Activated naive CD4-positive, alpha-beta T cell treated with anti-CD3 and anti-CD28 coated beads, Interleukin-2, amount 50 U/mL, for 16 hours (primary cell): ENCODE results near the gene PIK3R4.

ENCODE experiments used
- DNase-seq: peaks from one replicate; pipeline ENCODE4 v3.0.0-alpha.2; 2020

Gene PIK3R4

DNA sequence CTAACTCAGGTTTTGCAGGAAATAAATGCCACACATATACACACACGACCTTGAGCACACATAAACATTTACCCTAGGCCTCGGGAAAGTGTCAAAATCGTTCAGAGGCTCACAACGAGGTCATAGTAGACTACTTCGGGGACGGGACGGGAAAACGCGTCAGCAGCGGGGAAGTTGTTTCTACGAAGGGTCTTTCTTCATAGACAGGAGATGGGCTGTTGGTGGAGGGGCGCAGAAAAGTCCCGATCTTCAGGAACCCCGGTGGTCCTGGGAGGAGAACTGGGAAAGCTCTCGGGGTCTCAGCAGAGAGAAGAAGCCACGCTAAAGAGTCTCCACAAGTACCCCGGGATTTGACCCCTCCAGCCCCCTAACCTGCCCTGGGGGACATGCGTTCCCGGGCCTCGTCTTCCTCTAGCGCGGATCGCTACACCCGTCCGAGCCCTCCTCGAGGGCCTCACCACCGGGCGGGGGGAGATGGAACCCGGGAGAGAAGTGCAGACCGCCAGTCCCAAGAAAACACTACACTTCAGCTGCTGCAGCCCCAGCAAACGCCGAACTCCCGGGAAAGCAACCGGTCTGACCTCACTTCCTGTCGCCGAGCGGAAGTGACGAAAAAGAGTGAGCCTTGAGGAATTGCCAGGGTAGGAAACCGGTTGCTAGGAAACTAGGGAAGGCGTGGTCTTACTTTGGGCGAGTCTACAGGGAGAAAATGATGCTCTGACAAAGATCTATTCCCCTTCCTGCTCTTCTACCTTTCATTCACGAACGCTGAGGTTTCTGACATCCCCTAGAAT, at the start of gene PIK3R4:
Gene PIK3R4 (minus strand): TSS at position 584 of the 794 bp plus-strand sequence. CDS start 1,611 bp downstream, outside the sequence.
- peak; percentile 92 for DNase-seq

DNA sequence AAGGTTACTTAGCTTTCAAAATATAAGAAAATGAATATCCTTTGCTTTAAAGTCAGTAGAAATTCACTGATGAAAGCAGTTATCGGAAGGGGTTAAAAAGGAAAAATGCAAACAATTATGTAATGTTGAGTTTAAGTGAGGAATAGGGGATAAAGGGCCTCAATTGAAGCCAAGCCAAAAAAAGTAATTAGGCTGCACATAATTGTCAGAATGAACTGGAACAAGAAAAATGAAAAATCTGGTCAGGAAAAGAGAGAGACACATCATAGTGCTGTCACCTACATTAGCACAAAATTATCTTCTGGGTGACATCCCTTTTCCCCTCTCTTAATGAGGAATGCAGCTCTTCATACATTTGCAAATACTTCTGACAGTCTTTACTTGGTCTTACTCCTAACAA, 48.8 kb upstream of the PIK3R4 start:
- no peak for DNase-seq

DNA sequence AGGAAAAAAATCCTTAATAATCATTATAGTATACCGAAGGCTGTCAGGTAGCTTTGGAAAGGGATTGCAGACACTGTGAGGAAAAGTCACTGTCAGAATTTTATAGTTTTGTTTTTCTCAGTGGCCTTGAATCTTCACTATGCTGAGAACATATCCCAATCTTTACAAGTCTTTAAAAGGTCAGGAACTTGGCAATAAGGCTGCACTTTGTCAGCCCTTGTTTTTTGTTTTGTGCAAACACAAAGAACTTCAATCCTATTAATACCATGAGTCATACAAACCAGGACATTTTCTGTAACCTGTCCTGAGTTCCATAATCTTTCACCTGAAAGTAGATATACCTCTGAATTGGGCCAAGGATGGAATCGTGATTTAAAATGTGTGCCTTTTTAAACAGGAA, 45.6 kb upstream of the PIK3R4 start:
- DNase-seq: no peak

DNA sequence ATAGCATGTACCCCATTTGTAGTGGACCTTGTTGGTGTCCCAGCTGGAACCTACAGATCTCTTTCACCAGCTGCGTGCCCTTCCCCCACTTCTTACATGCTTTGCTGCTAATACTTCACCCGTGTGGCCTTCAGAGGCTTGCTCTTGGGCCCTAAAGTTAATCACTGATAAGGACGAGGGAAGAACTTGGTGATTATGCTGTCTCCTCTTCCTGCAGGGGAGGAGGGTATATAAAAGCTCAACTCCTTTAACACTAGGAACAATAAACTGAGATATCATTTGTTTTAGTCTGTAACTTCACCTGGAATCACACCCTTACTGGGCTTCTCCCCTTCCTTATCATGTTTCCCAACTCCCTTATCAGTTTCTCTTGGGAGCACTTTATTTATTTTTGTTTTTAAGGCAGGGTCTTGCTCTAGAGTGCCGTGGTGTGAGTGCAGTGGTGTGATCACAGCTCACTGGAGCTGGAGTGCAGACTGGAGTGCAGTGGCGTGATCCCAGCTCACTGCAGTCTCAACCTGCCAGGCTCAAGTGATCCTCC, 43.2 kb upstream of the PIK3R4 start:
- no peak for DNase-seq

GRCh38 chr3:130787422-130788068, 40.9 kb upstream of the PIK3R4 start:
- DNase-seq: no peak

GRCh38 chr3:130786306-130786705, 39.7 kb upstream of the PIK3R4 start:
- no peak for DNase-seq

DNA sequence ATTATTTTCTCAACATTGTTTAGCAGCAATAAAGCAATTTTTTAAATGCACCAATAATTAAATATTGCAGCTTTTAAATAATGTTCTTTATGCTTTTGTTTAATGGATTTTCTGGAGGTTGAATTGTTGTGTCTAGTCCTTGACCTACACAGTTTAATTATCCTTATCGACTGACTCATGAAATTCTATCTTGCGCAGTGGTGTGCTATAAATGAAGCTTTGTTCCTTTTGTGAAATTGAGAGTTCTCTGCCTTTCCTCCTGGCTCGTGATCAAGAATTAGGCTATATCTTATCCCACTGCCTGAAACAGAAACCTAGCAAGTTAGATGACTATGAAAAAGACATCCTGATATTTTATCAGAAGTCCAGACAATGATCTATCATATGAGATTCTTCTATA, 37.0 kb upstream of the PIK3R4 start:
- DNase-seq: no peak

DNA sequence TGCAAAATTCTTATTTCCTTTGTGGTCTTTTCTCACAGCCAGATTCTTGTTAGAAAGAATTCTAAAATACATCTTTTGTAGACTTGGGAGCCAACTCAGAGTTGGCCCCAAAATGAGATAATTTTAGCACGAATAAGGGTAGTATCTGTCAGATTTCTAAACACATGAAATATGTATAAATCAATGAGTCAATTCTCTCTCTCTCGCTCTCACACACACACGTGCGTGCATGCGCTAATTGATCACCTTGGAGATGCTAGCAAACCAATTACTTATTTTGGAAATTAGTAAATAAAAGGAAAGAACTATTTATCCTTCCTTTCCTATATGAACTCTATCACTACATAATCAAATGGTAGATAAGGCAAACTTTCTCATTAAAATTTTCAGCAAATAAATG, 32.9 kb upstream of the PIK3R4 start:
- no peak for DNase-seq

- DNase-seq: no peak
Observed at GRCh38 chr3:130779031-130779430, 32.4 kb upstream of the PIK3R4 start.

DNA sequence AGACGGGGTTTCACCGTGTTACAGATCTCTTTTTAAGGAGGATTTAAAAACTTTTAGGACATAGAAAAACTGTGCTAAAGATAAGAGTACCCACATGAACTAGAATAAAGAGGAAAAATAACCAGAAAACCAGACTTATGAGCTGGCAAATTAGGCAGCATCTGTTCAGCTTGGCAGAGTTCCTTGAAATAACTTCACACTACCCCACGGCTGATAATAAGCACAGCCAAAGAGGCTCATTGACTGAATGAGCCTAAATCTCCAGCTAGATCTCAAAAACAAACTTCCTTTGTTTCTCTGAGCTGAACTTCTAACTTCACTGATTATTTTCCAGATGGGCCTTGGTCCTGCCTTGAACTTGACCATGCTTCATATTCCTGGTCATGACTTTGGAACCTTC, 26.7 kb upstream of the PIK3R4 start:
- DNase-seq: no peak

- DNase-seq: no peak
Observed at GRCh38 chr3:130772129-130772528, 25.5 kb upstream of the PIK3R4 start.

DNA sequence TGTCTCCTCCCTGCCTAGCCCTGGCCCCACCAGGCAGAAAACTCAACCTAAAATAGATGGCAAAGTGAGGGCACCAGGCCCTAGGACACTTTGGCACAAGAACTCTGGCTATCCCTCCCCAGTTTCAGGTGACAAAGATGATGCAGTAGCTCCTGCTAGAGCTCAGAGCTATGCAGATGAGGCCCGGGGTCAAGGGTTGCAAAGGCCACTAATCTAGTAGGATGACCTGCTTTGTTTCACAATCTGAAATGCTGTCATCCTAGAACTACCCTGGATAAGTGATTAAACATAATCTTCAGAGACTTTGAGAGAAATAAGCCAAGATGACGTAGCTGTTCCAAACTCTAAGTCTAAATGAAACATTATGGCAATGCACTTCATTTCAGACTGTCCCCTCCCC, 24.0 kb upstream of the PIK3R4 start:
- no peak for DNase-seq

- DNase-seq: no peak
Observed at GRCh38 chr3:130761730-130762311, 15.2 kb upstream of the PIK3R4 start.

- DNase-seq: no peak
Observed at GRCh38 chr3:130760922-130761321, 14.3 kb upstream of the PIK3R4 start.

DNA sequence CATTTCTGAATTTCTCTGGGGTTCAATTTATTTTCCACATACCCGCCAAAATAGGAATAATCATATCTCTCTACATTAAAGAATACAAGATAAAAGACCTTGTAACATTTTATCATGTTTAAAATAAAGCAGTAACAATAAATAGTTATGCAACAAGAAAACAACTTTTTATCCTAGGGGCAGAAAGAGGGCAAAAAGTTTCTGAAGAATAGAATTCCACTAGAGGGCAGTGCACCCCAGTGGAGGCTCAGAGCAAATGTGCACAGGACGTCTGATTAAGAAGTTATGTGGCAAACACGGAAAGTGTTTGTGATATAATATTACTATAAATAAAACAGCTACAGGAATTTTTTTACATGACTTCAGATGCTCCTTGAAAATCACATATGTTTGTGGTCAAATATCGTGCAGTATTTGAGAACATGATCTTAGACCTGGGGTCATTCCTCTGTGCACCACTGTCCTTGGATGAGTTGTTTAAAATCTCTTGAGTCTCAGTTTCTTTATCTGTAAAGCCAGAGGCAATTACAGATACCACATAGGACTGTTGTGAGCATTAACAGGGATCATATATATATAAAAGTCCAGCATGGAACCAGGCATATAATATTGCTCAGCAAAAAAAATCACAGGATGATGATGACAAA, 13.2 kb upstream of the PIK3R4 start:
- DNase-seq: peak; percentile 52

GRCh38 chr3:130758624-130759369, 12.2 kb upstream of the PIK3R4 start:
- no peak for DNase-seq

- DNase-seq: no peak
Observed at GRCh38 chr3:130757611-130758150, 11.1 kb upstream of the PIK3R4 start.

- DNase-seq: no peak
Observed at GRCh38 chr3:130755666-130756065, 9.0 kb upstream of the PIK3R4 start.

DNA sequence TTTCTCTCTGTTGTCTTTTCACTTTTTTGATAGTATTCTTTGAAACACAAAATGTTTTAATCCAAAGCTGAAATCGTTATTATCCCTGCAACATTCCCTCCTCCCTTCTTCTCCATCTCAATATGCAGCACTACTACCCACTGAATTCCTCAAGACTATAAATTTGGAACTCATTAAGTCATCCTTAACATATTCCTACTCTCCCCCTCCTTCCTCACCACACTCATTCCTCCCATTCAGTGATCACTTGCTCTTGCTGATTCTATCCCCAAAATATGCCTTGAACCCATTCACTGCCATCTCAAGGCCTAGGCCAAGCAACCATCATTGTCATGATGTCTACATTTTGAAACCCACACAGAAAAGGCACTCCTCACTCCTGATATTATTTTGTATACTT, 2.4 kb upstream of the PIK3R4 start:
- DNase-seq: no peak

DNA sequence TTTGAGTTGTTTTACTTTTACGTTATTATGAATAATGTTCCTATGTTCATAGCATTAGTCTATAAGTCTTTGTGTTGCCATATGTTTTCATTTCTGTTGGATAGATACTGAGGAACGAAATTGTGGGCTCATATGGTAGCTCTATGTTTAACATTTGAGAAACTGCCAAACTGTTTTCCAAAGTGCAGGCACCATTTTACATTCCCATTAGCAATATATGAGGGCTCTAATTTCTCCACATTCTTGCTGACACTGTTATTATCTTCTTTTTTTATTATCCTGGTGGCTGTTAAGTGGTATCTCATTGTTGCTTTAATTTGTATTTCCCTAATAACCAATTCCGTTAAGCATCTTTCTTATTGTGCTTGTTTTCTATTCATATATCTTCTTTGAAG, 1.8 kb upstream of the PIK3R4 start:
- no peak for DNase-seq

DNA sequence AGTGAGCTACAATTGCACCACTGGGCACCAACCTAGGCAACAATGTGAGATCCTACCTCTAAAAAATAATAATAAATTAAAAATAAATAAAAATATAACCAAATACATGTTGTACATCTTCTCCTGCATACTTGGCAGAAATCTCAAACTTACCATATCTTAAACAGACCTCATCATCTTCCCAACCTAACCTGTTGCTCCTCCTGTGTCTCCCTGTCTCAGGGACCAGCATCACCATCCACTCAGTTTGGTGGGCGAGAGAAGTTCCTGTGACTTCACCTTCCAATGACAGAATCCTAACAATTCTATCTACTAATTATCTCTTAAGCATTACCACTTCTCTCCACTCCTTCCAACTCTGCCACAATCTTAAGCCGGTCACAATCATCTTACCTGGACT, 3.3 kb downstream of the PIK3R4 start:
- no peak for DNase-seq

- no peak for DNase-seq
Observed at GRCh38 chr3:130741946-130742610, 4.6 kb downstream of the PIK3R4 start.
